Subcutaneous adipose tissue (tissue), 4 donors: Measurements from ENCODE around the gene DGKH. TPM values are rescaled to one million over a fixed set of nuclear protein-coding genes. Genes with fewer than 3 reads are reported as not detected.

Source experiments
- CTCF ChIP-seq: fragments of 450-650 bp; IDR thresholded peaks from one replicate; pipeline ENCODE4 v1.5.1; 2016; ENCODE audit warnings: low read depth, mild to moderate bottlenecking, control low read depth, antibody characterized with exemption, moderate library complexity
- total RNA-seq, 4 donors: library from RNA; depleted of rRNA; stranded (reverse); fragments of >200 nt; gene quantifications; one replicate each; pipeline ENCODE4 v1.1.0, GENCODE V29; 2016

Gene DGKH
- total RNA-seq, 4 donors from 2014 or later: 11.9 to 19.8 (median 13.5) TPM

DNA sequence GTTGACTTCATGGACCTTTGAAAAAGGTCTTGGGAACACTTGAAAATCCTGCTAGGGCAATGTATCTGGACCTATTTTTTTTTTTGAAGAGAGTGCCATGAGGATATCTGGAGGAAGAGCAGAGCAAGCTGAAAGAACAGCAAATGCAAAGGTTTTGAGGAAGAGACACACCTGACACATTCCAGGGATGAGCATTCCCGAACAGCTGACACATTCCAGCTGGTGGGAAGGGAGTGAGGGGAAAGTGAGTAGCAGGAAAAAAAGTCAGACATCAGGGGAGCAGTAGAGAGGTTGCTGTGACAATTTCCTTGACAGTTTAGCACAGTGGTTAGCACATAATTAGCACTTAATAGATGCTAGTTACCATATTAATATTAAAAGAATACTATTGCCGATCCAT, 14.7 kb downstream of the DGKH start:
- no peak for TF ChIP-seq CTCF

GRCh38 chr13:42064259-42064658, 15.8 kb downstream of the DGKH start:
- no peak for TF ChIP-seq CTCF

DNA sequence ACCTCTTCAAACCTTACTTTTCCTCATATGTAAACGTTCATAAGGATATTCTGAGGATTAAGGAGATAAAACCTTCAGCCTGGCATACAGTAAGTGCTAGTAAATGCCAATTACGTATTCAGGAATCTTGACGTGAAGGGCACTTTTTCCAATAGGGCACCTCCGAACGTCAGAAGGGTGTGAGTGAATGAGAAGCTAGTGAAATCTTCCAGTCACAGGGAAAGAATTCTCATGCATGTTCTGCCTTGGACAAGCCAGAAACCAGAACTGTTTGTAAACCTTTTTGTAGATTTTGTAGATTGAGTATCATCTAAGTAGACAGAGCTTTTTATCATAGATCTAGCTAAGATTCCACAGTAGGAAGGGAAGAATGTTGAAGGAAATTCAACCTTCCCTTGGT, 16.5 kb downstream of the DGKH start:
- TF ChIP-seq CTCF: no peak

DNA sequence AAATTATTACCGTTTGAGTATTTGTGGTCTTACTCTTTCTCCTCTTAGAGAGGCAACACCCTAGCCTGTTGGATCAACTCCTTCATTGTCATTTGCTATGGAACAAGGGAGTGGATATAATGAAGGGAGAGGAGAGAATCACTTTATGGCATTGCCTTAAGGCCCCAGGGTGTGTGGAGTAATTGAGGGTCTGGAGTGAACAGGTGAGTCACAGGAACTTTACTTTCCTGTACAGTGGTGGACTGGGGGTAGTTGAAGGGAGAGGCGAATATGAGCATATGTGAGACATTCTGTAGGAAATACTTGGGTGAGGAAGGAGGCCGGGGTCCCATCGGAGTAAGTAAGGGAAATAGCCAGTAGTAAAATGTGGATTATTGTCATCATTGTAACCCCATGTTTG, 17.0 kb downstream of the DGKH start:
- no peak for TF ChIP-seq CTCF

DNA sequence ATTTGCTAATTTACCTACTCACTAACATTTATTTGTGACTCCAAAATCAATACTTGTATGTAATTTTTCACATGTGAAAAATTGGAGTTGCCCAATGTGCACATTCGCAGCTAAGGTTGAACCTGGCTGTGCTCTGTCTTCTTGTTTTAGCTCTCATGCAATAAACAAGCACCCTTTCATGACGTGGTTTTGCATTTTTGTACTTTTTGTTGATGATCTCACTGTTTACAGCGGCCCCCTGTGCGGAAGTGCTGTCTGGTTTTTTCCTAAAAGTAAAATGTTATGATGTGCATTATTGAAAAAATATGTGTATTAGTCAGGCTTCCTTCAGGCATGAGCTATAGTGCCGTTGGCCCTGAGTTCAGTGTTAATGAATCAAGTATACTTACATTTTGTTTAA, 18.1 kb downstream of the DGKH start:
- no peak for TF ChIP-seq CTCF

DNA sequence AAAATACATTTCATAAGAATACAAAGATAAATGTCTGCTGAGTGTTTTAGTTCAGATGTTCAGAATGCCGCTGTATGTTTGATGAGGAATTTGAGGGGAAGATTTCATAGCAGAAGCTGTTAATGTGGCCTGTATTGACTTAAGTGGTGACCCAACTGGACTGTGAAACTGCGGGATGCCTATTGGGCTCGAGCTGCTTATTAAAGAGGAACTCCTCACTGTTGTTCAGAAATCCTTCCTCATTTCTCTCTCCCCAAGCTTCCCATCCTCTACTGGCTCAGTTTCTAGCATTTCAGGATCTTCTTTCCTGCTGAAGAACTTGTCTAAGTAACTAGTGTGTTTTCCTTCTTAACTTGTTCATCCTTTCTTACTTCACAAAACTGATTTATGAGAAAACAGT, 20.4 kb downstream of the DGKH start:
- TF ChIP-seq CTCF: no peak

- TF ChIP-seq CTCF: no peak
Observed at GRCh38 chr13:42071672-42072419, 23.4 kb downstream of the DGKH start.
